C1 segment of cervical spinal cord (tissue), 14 donors: Measurements from ENCODE around the gene KLF1.
A peak's percentile ranks its signal among the peaks of the same experiment; 100 is the strongest.

Experiments
- DNase-seq, 14 donors: peaks; one replicate each; lab custom pipeline; 2025; lab: John Stamatoyannopoulos, UW

The KLF1 gene

GRCh38 chr19:12838886-12839756, 47.9 kb downstream of the KLF1 start:
- DNase-seq: peak in 1 of 14 donors; percentile 49

DNA sequence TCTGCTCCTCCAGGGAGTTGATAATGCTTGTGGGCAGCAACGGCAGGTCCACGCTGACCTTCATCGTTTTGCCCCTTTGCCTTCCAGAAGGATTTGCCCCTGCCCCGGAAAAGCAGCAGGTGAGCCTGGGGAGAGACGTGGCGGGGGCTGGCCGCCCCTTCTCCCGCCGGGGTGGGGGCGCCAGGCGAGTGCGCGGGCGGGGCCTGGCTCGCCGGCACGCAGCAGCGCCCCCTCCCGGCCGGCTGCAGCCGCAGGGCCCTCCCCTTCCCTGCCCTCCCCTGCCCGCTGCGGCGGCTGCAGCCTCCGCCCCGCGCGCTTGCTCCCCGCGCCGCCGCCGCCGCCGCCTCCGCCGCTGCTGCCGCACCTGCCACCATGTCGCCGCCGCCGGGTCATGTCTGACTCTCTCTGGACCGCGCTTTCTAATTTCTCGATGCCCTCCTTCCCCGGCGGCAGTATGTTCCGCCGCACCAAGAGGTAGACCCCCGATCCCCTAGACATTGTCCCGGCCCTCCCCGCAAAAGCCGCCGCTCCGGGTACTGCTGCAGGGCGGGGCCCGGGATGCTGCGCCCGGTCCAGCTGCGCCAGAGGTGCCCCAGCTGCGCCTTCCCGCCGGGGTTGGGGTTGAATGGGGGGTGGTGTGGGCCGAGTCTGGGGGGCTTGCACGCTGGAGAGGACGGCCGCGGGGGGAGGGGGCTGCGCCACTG, 48.7 kb downstream of the KLF1 start, which contains the start of gene MAST1:
TSS of gene MAST1 (plus strand) at position 334 of the 704 bp plus-strand sequence. CDS start at position 392, 58 bp downstream.
- DNase-seq: peak in 2 of 14 donors; percentile 32 to 38

DNA sequence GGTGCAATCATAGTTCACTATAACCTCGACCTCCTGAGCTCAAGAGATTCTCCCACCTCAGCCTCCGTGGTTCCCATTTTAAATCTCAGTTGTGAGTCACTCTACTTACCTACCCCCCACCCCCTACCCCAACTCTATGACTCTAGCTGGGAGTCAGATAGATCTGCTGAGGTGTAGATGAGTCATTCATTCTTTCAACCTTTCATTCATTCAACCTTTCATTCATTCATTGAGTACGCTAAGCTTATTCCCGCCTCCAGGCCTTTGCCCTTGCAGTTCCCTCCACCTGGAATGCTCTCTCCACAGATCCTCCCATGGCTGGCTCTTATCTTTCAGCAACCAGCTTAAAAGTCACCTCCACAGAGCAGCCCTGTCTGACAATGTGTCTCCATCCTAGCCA, 49.8 kb downstream of the KLF1 start:
- DNase-seq: no peak

GRCh38 chr19:12836529-12836863, 50.5 kb downstream of the KLF1 start:
- no peak for DNase-seq

- DNase-seq: peak in 1 of 14 donors; percentile 43
Measured at GRCh38 chr19:12834976-12835757, 51.8 kb downstream of the KLF1 start.

- peak in 1 of 14 donors; percentile 56 for DNase-seq
Measured at GRCh38 chr19:12834566-12834943, 52.4 kb downstream of the KLF1 start, which contains the start of gene RTBDN. Gene RTBDN (minus strand): TSS chr19:12834579. CDS start chr19:12829979, 4,600 bp downstream.
